ENCODE results near the gene DSG2.

DNA sequence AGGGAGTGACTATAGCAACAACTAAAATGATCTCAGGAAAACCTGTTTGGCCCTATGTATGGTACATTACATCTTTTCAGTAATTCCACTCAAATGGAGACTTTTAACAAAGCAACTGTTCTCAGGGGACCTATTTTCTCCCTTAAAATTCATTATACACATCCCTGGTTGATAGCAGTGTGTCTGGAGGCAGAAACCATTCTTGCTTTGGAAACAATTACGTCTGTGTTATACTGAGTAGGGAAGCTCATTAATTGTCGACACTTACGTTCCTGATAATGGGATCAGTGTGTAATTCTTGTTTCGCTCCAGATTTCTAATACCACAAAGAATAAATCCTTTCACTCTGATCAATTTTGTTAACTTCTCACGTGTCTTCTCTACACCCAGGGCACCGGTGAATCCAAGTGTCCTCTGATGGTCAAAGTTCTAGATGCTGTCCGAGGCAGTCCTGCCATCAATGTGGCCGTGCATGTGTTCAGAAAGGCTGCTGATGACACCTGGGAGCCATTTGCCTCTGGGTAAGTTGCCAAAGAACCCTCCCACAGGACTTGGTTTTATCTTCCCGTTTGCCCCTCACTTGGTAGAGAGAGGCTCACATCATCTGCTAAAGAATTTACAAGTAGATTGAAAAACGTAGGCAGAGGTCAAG is 94.7 kb downstream of the DSG2 start:
- TF ChIP-seq, protein P1, sequence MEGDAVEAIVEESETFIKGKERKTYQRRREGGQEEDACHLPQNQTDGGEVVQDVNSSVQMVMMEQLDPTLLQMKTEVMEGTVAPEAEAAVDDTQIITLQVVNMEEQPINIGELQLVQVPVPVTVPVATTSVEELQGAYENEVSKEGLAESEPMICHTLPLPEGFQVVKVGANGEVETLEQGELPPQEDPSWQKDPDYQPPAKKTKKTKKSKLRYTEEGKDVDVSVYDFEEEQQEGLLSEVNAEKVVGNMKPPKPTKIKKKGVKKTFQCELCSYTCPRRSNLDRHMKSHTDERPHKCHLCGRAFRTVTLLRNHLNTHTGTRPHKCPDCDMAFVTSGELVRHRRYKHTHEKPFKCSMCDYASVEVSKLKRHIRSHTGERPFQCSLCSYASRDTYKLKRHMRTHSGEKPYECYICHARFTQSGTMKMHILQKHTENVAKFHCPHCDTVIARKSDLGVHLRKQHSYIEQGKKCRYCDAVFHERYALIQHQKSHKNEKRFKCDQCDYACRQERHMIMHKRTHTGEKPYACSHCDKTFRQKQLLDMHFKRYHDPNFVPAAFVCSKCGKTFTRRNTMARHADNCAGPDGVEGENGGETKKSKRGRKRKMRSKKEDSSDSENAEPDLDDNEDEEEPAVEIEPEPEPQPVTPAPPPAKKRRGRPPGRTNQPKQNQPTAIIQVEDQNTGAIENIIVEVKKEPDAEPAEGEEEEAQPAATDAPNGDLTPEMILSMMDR (conservative IDR thresholded peaks at IDR 0.05; ENCODE audit: low read depth, low read length) = no peak
- TF ChIP-seq BHLHE40 (IDR thresholded peaks at IDR 0.05; ENCODE audit: low read depth, low read length) (no peak), NFE2L2 (IDR thresholded peaks at IDR 0.05; ENCODE audit: low read depth, low read length) (no peak)

All from IMR-90 (cell line).